ENCODE measurements around the gene CRIP1.

DNA sequence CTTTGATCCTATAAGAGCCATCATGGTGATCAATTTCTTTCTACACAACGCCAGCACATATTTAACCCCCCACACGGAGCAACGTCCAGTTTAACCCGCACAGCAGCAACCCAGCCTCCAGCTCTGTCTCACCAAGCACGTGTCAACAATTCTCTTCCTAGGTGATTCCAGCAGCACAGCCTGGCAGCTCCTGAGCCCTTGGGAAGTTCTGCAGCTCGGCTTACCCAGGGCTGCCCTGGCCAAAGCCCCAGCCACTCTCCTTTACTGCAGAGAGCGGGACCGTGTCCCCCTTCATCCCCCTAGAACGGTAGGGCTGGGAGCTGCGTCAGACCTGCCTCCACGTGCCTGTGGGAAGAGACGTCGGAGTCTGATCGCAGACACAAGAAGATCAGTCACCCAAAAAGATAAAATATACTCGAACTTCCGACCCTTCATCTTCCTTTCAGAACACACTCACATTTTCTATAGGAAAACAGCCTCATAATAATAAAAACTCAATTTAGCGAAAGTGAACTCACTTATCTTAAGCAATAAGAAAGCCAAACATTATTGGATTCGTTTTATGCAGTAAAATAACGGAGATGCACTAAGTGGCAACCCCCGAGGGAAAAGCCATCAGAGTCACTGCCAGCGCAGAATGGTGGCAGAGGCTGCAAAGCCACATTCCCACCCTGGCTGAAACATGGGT is 47.3 kb downstream of the CRIP1 start:
- TF ChIP-seq CTCF (IDR thresholded peaks at IDR 0.05; ENCODE audit: low read length) (no peak), EZH2phosphoT487 (IDR thresholded peaks at IDR 0.05; ENCODE audit: low read length) (no peak)

Data from MM.1S (cell line).